Non-pigmented ciliary epithelial cell (primary cell): ENCODE data around the gene C7orf57.

ENCODE experiments used
- DNase-seq: peaks from one replicate; pipeline ENCODE4 v3.0.0-alpha.2; 2010; ENCODE audit warnings: low read depth

Gene C7orf57

GRCh38 chr7:48109848-48110663, 74.7 kb downstream of the C7orf57 start:
- no peak for DNase-seq

GRCh38 chr7:48110868-48111267, 75.5 kb downstream of the C7orf57 start:
- DNase-seq, result no peak
